Activated CD8-positive, alpha-beta T cell treated with anti-CD3 and anti-CD28 coated beads for 36 hours (primary cell): Measurements from ENCODE around the gene VASP. TPM values are rescaled to one million over a fixed set of nuclear protein-coding genes. Genes with fewer than 3 reads are reported as not detected.

ENCODE experiments used
- ATAC-seq: fragments of 200-7000 bp; cut with Tn5 transposase; one replicate; pipeline ENCODE4 v1.10.0; 2021; ENCODE audit warnings: mild to moderate bottlenecking, moderate library complexity
- CTCF ChIA-PET: fragments of 350-600 bp; sonication (Branson Sonifier 250); formaldehyde crosslinking; loops from one replicate; lab custom pipeline; 2021; ENCODE audit warnings: antibody characterized with exemption; lab: Charles Lee
- POLR2A ChIA-PET: fragments of 350-600 bp; sonication (Branson Sonifier 250); formaldehyde crosslinking; loops from one replicate; lab custom pipeline; 2021; ENCODE audit warnings: antibody characterized with exemption; lab: Charles Lee
- DNase-seq: peaks from one replicate; pipeline ENCODE4 v3.0.0-alpha.2; 2020
- H3K27ac Mint-ChIP-seq: one replicate; pipeline ENCODE4 v1.8.0; 2021; ENCODE audit warnings: mild to moderate bottlenecking, mixed read lengths
- H3K27me3 Mint-ChIP-seq: one replicate; pipeline ENCODE4 v1.8.0; 2021; ENCODE audit warnings: mixed read lengths
- H3K36me3 Mint-ChIP-seq: one replicate; pipeline ENCODE4 v1.8.0; 2021; ENCODE audit warnings: low read depth, mixed read lengths
- H3K4me1 Mint-ChIP-seq: one replicate; pipeline ENCODE4 v1.8.0; 2021; ENCODE audit warnings: low read depth, mixed read lengths
- H3K4me3 Mint-ChIP-seq: one replicate; pipeline ENCODE4 v1.8.0; 2021; ENCODE audit warnings: mild to moderate bottlenecking, moderate library complexity, mixed read lengths
- H3K9me3 Mint-ChIP-seq: one replicate; pipeline ENCODE4 v1.8.0; 2021; ENCODE audit warnings: mixed read lengths
- CTCF ChIP-seq: fragments of 200-600 bp; IDR thresholded peaks from one replicate; pipeline ENCODE4 v1.8.0; 2022; ENCODE audit warnings: antibody characterized with exemption, mild to moderate bottlenecking
- intact Hi-C: fragments of 100-400 bp; cut with micrococcal nuclease; formaldehyde crosslinking; loops from one replicate; pipeline ENCODE4 v1.10.0; 2022
- total RNA-seq, 2 experiments: library from RNA; stranded (reverse); gene quantifications; one replicate each; pipeline ENCODE4 v1.2.3, GENCODE V29; 2021

The VASP gene
- total RNA-seq, 2 experiments from 2014 or later, result 152 to 153 TPM

GRCh38 chr19:45472563-45473366, 34.5 kb upstream of the VASP start:
- intact Hi-C loops, result loop anchor here (10.0 kb wide), 1 partner anchor 48 kb away; the partner anchor contains the start of gene ERCC1

DNA sequence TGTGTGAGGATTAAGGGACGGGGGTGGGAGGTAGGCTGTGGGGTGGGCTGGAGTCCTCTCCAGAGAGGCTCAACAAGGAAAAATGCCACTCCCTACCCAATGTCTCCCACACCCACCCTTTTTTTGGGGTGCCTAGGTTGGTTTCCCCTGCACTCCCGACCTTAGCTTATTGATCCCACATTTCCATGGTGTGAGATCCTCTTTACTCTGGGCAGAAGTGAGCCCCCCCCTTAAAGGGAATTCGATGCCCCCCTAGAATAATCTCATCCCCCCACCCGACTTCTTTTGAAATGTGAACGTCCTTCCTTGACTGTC, 34.0 kb upstream of the VASP start:
- no peak for DNase-seq
- TF ChIP-seq CTCF, result no peak
- POLR2A ChIA-PET, result no interaction called here
- no peaks in the 10 kb centered on the region for H3K9me3 Mint-ChIP-seq
- H3K36me3 Mint-ChIP-seq, result peaks cover 17% of the 10 kb centered on the region
- H3K27me3 Mint-ChIP-seq, result peaks cover 6% of the 10 kb centered on the region
- no peak for ATAC-seq
- H3K27ac Mint-ChIP-seq, result no peak overlapping the region
- H3K4me1 Mint-ChIP-seq, result peaks cover 36% of the 10 kb centered on the region
- CTCF ChIA-PET, result interaction anchor here (0.7 to 5.3 kb wide), 3 partner anchors 12 to 77 kb away, joined by 3 to 30 read pairs (median 13); no protein-coding TSS in a partner anchor
- intact Hi-C loops, result loop anchor here (10.0 kb wide), 1 partner anchor 49 kb away; the partner anchor contains the start of gene ERCC1
- H3K4me3 Mint-ChIP-seq, result no peak overlapping the region

More at GRCh38 chr19:45472563-45473366, 34.5 kb upstream of the VASP start:
- TF ChIP-seq CTCF, result no peak
- Mint-ChIP-seq H3K27me3 (peaks cover 6% of the 10 kb centered on the region), H3K36me3 (peaks cover 17% of the 10 kb centered on the region), H3K4me3 (no peak overlapping the region), H3K4me1 (peaks cover 37% of the 10 kb centered on the region), H3K9me3 (no peaks in the 10 kb centered on the region), H3K27ac (no peak overlapping the region)
- CTCF ChIA-PET, result interaction anchor here (0.7 to 5.3 kb wide), 3 partner anchors 13 to 77 kb away, joined by 3 to 30 read pairs (median 13); no protein-coding TSS in a partner anchor
- ATAC-seq (no peak), DNase-seq (no peak)
- POLR2A ChIA-PET, result no interaction called here

GRCh38 chr19:45473682-45474605, 33.3 kb upstream of the VASP start:
- DNase-seq, result no peak
- CTCF ChIA-PET, result interaction anchor here (0.7 to 5.3 kb wide), 5 partner anchors 11 to 84 kb away, joined by 3 to 30 read pairs (median 13); no protein-coding TSS in a partner anchor

More at GRCh38 chr19:45473682-45474605, 33.3 kb upstream of the VASP start:
- Mint-ChIP-seq H3K4me3 (no peak overlapping the region), H3K9me3 (no peaks in the 10 kb centered on the region), H3K4me1 (peaks cover 35% of the 10 kb centered on the region), H3K36me3 (peaks cover 17% of the 10 kb centered on the region), H3K27ac (no peak overlapping the region), H3K27me3 (peaks cover 6% of the 10 kb centered on the region)
- POLR2A ChIA-PET, result no interaction called here
- TF ChIP-seq CTCF, result no peak
- intact Hi-C loops, result loop anchor here (10.0 kb wide), 1 partner anchor 49 kb away; the partner anchor contains the start of gene ERCC1
- ATAC-seq, result no peak
